8988T (cell line): Measurements from ENCODE around the gene EIF4H.
"Not testable (repeated sequence)": the region's sequence is repeated elsewhere in the genome, so short reads cannot be mapped to it uniquely, and the experiment has no call there.

Source experiments
- DNase-seq: peaks from one replicate; pipeline ENCODE4 v3.0.0; 2011

The EIF4H gene

DNA sequence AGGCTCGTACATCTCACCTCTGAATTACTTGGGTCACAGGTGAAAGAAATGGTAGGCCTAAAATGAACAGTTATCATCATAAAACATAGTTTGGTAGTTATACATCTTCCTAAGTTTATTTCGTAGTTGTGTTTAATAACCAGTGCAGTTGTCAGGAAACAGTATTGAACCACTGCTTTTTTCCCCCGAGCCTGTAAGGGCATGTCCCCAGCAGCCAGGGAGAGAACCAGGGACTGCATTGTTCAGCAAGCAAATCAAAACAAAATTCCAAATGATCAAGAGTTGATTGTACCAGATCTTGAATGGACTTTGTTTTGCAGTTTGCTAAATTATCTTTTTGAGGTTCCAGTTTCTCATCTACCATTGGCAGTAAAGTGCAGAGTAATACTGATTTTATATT, 2.4 kb downstream of the EIF4H start:
- DNase-seq, result no peak

- DNase-seq, result no peak
Measured at GRCh38 chr7:74178632-74179031, 4.5 kb downstream of the EIF4H start.

- no peak for DNase-seq
Measured at GRCh38 chr7:74179935-74180604, 5.9 kb downstream of the EIF4H start.

GRCh38 chr7:74180866-74181265, 6.7 kb downstream of the EIF4H start:
- no peak for DNase-seq

DNA sequence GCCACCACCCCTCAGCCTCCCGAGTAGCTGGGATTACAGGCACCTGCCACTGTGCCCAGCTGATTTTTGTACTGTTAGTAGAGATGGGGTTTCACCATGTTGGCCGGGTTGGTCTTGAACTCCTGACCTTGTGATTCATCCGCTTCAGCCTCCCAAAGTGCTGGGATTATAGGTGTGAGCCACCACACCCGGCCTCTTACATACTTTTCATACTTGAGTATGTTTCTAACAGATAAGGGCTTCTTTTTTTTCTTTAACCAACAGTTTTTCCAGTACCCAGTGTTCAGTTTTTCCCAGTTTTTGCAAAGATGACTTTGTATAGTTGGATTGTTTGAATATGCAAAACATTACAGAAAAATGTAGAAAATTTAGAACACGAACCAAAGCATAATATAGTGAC, 7.7 kb downstream of the EIF4H start:
- no peak for DNase-seq

DNA sequence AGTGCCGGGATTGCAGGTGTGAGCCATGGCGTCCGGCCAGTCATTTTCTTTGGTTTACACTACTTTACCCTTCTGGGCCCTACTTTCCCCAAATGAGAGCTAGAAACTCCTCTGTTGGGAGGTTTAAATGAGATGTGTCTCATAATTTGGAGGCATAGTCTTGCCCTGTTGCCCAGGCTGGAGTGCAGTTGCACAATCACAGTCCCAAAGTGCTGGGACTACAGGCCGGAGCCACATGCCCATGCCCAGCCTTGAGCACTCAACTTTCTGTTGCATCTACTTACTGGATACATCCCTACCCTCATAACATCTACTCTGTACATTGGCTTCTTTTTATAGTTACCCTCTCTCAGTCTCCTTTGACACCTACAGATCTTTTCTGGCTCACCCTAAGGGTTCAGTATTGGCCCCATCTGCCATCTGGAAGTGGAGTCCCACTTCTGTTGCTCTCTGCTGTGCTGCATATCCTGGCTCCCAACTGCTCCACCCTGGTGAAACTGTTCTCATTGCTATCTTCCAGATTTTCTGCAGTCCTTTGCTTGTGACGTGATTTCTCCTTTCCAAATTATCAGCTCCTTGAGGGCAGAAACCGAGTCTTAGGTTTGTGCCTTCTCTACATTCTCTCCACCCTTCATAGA, 8.4 kb downstream of the EIF4H start:
- no peak for DNase-seq

DNA sequence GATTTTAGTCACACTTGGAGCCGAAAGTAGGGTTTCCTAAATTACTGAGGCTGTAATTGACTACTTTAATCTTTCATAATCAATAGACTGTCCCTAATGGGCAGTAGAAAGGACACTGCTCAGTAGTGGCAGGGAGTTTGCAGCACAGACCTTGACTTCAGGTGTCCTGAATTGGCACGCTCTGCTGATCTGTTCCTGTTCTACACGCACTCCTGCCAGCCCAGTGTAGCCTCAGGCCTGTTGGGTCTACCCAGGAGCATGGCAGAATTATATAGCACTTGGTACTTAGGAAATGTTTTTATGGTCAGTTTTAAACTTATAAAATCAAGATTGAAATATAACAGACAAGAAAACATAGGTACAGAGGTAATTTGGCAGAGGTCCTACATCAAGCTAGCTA, 9.0 kb downstream of the EIF4H start:
- DNase-seq, result no peak

GRCh38 chr7:74183653-74184450, 9.7 kb downstream of the EIF4H start:
- no peak for DNase-seq

DNA sequence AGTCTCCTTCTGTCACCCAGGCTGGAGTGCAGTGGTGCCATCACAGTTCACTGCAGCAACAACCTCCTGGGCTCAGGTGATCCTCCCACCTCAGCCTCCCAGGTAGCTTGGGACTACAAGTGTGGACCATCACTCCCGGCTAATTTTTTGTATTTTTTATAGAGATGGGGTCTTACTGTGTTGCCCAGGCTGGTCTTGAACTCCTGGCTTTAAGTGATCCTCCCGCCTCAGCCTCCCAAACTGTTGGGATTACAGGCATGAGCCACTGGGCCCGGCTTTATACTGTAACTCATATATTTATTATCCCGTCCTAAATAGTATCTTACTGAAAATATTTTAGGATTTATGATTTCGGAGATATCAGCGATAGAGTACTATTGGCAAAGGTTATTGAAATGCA, 10.9 kb downstream of the EIF4H start:
- DNase-seq, result no peak

DNA sequence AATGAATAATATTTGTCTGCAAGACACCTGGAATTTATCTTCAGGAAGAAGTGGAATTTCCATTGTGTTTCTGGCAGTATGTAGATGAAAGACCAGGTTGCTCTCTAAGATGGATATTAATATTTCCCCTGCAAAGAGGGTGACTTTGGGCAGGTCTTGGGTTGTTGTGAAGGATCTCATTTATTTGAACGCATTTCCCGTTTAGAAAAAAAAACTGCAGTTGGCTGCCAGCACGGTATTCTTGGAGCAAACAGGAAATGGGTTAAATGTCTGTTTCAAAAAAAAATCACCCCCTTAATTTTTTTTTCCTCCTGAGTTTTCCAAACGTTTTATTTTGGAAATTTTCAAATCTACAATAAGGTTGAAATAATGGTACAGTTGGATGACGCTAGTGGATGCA, 11.5 kb downstream of the EIF4H start:
- DNase-seq, result no peak

DNA sequence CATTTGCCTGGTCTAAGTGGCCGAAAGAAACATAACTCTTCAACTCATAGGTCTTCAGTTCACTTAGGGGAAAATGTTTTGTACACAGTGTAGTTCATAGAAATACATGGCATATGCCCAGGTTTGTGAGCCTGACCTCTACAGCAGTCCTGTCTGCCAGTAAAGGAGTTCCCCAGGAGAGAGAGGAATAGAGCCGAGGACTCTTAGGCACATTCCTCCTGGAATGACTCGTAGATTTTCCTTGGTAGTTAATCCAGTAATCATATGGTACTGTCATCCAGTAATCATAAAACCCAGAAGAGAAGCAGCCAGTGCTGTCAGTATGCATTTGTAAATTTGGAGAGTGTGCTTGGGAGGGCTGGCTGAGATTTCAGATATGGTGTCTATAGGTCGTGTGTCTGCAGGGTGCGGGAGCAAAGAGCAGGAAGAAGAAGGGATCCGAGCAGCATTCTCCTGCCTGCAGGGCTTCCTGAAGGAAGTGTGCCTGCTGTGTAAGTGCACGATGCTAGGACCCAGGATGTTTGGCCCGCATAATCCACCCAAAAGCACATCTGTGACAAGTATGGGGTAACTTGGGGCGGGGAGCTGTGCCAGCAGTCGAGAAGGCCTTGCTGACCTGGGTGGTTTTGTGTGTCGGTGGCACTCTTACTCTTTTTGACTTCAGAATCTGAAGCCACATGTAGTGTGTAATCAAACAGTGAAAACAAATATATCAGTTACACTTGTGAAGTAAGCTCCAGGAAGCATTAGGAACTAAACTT, 13.9 kb downstream of the EIF4H start:
- no peak for DNase-seq

GRCh38 chr7:74190259-74190658, 16.1 kb downstream of the EIF4H start:
- no peak for DNase-seq

DNA sequence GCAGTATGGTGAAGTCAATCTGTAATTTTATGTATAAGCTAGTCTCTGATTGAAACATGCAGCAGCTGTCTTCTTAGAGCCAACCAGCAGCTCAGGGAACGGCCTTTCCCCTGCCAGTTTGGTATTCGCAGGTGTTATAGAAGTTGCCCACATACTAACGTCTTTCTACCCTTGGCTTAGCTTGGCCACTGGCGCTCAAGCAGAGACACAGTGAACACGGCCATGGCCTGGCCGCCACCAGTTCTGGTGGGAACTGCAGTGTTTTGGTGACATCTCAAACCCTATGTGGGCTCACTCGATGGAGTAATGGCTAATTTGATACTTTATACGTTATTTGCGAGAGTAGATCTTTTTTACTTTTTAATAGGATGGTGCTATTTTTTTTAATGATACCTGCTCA, 17.1 kb downstream of the EIF4H start:
- DNase-seq, result no peak

DNA sequence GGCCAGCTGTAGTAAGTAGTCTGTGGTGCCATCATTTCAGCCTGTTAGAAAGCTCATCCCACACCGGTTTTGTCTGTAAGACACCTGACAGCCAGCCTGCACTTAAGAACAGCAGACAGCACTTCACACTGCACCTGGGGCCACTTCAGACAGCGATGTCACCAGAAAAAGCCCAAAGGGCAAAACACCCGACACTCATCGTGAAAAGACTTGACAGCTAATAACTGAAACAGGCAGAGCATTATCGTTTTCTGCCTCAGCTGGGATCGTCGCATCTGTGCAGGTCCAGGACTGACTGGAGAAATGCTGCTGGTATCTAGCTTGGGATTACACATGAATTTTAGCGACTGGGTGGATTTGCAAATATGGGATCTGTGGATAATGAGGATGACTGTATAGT, 18.9 kb downstream of the EIF4H start:
- DNase-seq, result no peak

DNA sequence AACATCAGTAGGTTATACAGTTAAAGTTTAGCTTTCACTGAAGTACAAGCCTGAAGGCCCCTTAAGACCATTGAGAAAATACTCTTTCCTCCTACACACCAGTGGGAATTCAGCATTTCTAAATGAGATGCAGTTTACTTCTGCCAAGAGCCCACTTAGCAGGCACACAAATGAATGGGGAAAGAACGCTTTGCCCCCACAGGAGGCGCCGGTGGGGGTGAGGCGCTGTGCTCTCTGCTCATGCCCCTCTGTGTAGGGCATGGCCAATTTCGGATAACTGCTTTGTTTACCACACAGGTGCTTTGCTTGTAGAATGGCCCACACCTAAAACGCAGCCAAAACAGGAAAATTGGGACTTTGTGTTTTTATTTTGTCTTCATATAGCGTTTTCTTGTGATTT, 19.8 kb downstream of the EIF4H start:
- no peak for DNase-seq

- no peak for DNase-seq
Measured at GRCh38 chr7:74194686-74195085, 20.5 kb downstream of the EIF4H start.

- DNase-seq, result not testable (repeated sequence)
Measured at GRCh38 chr7:74195139-74195860, 21.1 kb downstream of the EIF4H start.

GRCh38 chr7:74195968-74196654, 22.0 kb downstream of the EIF4H start:
- DNase-seq, result not testable (repeated sequence)

- no peak for DNase-seq
Measured at GRCh38 chr7:74197449-74198124, 23.4 kb downstream of the EIF4H start.

- DNase-seq, result no peak
Measured at GRCh38 chr7:74199551-74200355, 25.6 kb downstream of the EIF4H start.
